Activated naive CD8-positive, alpha-beta T cell treated with anti-CD3 and anti-CD28 coated beads for 36 hours (primary cell): ENCODE data around the gene ODF2. TPM values are rescaled to one million over a fixed set of nuclear protein-coding genes. Genes with fewer than 3 reads are reported as not detected.
"Not testable (repeated sequence)": the region's sequence is repeated elsewhere in the genome, so short reads cannot be mapped to it uniquely, and the experiment has no call there.

ENCODE experiments used
- DNase-seq: peaks from one replicate; pipeline ENCODE4 v3.0.0; 2021
- H3K27ac Mint-ChIP-seq: one replicate; pipeline ENCODE4 v1.8.0; 2022; ENCODE audit warnings: mild to moderate bottlenecking, moderate library complexity, mixed read lengths
- H3K27me3 Mint-ChIP-seq: one replicate; pipeline ENCODE4 v1.8.0; 2022; ENCODE audit warnings: mild to moderate bottlenecking, mixed read lengths
- H3K36me3 Mint-ChIP-seq: one replicate; pipeline ENCODE4 v1.8.0; 2021; ENCODE audit warnings: mild to moderate bottlenecking, mixed read lengths
- H3K4me1 Mint-ChIP-seq: one replicate; pipeline ENCODE4 v1.8.0; 2021; ENCODE audit warnings: mixed read lengths
- H3K4me3 Mint-ChIP-seq: one replicate; pipeline ENCODE4 v1.8.0; 2022; ENCODE audit warnings: mild to moderate bottlenecking, moderate library complexity, mixed read lengths
- H3K9me3 Mint-ChIP-seq: one replicate; pipeline ENCODE4 v1.8.0; 2022; ENCODE audit warnings: mixed read lengths
- total RNA-seq, 2 experiments: library from RNA; stranded (reverse); gene quantifications; one replicate each; pipeline ENCODE4 v1.2.3, GENCODE V29; 2021

The ODF2 gene
- total RNA-seq, 2 experiments from 2014 or later: 72.7 to 76.1 TPM

GRCh38 chr9:128420651-128421481, 34.9 kb upstream of the ODF2 start, which contains the start of gene CERCAM:
TSS of gene CERCAM (plus strand) at chr9:128420857. CDS start at chr9:128420878, 21 bp downstream.
- Mint-ChIP-seq H3K4me1 (peaks cover 10% of the 10 kb centered on the region), H3K27me3 (peaks cover 40% of the 10 kb centered on the region), H3K9me3 (no peaks in the 10 kb centered on the region), H3K36me3 (no peaks in the 10 kb centered on the region), H3K4me3 (peak within 1 kb of the TSS; percentile 76), H3K27ac (no peak within 1 kb of the TSS)
- peak; percentile 58 for DNase-seq

DNA sequence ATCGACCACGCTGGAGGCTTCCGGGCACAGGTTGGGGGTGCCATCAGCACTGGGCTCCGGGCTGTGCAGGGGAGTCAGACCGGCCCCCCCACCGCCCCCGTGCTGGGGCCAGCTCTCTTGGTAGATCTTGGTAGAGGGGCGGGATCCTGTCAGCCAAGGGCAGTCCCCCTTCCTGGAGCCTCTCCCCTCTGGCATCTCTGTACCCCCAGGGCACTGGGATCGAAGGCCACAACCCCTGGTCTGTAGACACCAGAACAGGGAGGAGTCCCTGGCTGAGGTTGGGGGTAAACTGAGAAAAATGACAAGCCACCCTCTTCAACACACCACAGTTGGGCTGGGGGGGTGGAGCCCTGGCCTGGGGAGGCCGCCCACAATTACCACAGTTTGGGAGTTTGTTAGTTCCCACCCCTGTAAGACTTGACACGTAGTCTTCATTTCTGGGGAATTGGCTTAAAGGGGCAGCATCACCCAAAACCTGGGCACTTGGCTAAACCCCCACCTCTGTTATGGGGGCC, 34.3 kb upstream of the ODF2 start:
- H3K27ac Mint-ChIP-seq: no peak overlapping the region
- peak; percentile 9 for DNase-seq

GRCh38 chr9:128422022-128422782, 33.6 kb upstream of the ODF2 start:
- H3K27me3 Mint-ChIP-seq: peaks cover 30% of the 10 kb centered on the region
- not testable (repeated sequence) for H3K9me3 Mint-ChIP-seq, H3K27ac Mint-ChIP-seq, H3K36me3 Mint-ChIP-seq, H3K4me1 Mint-ChIP-seq, DNase-seq, H3K4me3 Mint-ChIP-seq

More for the DNA sequence above, 34.3 kb upstream of the ODF2 start:
- Mint-ChIP-seq H3K4me3 (peak overlapping the region; percentile 62), H3K27me3 (peaks cover 33% of the 10 kb centered on the region), H3K9me3 (no peaks in the 10 kb centered on the region), H3K36me3 (no peaks in the 10 kb centered on the region), H3K4me1 (peaks cover 8% of the 10 kb centered on the region)

- DNase-seq: no peak
- Mint-ChIP-seq H3K36me3 (no peaks in the 10 kb centered on the region), H3K4me3 (no peak overlapping the region), H3K27ac (no peak overlapping the region), H3K9me3 (no peaks in the 10 kb centered on the region), H3K27me3 (peaks cover 24% of the 10 kb centered on the region), H3K4me1 (peaks cover 8% of the 10 kb centered on the region)
These were observed 33.0 kb upstream of the ODF2 start for GRCh38 chr9:128422783-128423150.

- not testable (repeated sequence) for H3K9me3 Mint-ChIP-seq, H3K4me3 Mint-ChIP-seq, H3K27ac Mint-ChIP-seq, DNase-seq, H3K36me3 Mint-ChIP-seq, H3K4me1 Mint-ChIP-seq
- H3K27me3 Mint-ChIP-seq: peaks cover 19% of the 10 kb centered on the region
These were observed 32.5 kb upstream of the ODF2 start for GRCh38 chr9:128423356-128423755.

DNA sequence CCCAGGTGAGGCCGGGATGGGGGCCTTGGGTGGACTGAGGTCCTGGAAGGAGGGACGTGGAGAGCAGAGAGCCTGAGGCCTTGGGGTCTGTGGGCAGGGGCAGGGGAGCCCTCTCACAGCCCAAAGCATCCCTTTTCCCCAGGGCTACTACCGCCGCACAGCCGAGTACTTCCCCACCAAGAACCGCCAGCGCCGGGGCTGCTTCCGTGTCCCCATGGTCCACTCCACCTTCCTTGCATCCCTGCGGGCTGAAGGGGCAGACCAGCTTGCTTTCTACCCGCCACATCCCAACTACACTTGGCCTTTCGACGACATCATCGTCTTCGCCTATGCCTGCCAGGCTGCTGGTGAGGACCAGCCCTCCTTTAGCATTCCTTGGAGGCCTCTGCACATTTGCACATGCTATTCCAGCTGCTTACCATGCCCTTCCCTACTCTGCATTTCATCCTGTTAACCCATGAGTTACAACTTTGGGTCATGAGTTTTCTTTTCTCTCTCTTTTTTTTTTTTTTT, 31.5 kb upstream of the ODF2 start:
- H3K27ac Mint-ChIP-seq: no peak overlapping the region

GRCh38 chr9:128428644-128429512, 26.9 kb upstream of the ODF2 start:
- Mint-ChIP-seq H3K27me3 (no peaks in the 10 kb centered on the region), H3K9me3 (no peaks in the 10 kb centered on the region), H3K27ac (no peak overlapping the region), H3K4me1 (no peaks in the 10 kb centered on the region), H3K4me3 (no peak overlapping the region), H3K36me3 (no peaks in the 10 kb centered on the region)
- DNase-seq: no peak

More for the DNA sequence above, 31.5 kb upstream of the ODF2 start:
- Mint-ChIP-seq H3K36me3 (no peaks in the 10 kb centered on the region), H3K4me1 (peaks cover 2% of the 10 kb centered on the region), H3K27me3 (peaks cover 12% of the 10 kb centered on the region), H3K4me3 (no peak overlapping the region), H3K9me3 (no peaks in the 10 kb centered on the region)
- no peak for DNase-seq

- Mint-ChIP-seq H3K27me3 (no peaks in the 10 kb centered on the region), H3K4me3 (no peak overlapping the region), H3K4me1 (no peaks in the 10 kb centered on the region), H3K36me3 (no peaks in the 10 kb centered on the region), H3K9me3 (no peaks in the 10 kb centered on the region), H3K27ac (no peak overlapping the region)
- DNase-seq: no peak
These were observed 26.2 kb upstream of the ODF2 start for GRCh38 chr9:128429513-128430086.

DNA sequence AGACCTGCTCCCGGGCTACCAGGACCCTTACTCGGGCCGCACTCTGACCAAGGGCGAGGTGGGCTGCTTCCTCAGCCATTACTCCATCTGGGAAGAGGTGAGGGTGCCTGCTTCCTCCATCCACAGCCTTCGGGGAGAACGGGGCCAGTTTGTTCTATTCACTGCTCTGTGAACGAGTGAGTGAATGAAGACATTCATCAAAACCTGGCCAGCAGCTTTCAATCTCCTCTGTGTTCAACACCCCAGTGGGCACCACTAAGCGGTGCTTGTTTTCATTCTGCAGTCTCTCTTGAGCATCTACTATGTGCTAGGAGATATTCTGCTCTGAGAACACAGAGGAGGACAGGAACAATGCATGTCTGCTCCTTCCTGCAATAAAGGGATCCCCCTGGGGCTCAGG, 24.6 kb upstream of the ODF2 start:
- no peak for DNase-seq
- H3K9me3 Mint-ChIP-seq: no peaks in the 10 kb centered on the region
- H3K27ac Mint-ChIP-seq: no peak overlapping the region

DNA sequence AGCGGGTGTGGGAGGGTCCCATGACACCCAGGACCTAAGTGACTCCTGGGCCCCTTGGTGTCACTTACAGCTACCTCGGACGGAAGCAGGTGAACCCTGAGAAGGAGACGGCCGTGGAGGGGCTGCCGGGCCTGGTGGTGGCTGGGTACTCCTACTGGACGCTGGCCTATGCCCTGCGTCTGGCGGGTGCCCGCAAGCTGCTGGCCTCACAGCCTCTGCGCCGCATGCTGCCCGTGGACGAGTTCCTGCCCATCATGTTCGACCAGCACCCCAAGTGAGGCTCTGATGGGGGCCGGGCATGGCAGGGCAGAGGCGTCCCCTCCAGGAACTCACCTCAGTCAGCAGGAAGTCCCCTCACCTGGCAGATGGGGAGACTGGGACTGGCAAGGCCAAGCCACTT, 21.5 kb upstream of the ODF2 start:
- H3K9me3 Mint-ChIP-seq: no peaks in the 10 kb centered on the region
- DNase-seq: no peak
- no peaks in the 10 kb centered on the region for H3K36me3 Mint-ChIP-seq
- peaks cover 2% of the 10 kb centered on the region for H3K4me1 Mint-ChIP-seq
- H3K4me3 Mint-ChIP-seq: no peak overlapping the region
- no peaks in the 10 kb centered on the region for H3K27me3 Mint-ChIP-seq
- H3K27ac Mint-ChIP-seq: no peak overlapping the region

More for the DNA sequence above, 24.6 kb upstream of the ODF2 start:
- H3K36me3 Mint-ChIP-seq: no peaks in the 10 kb centered on the region
- no peak overlapping the region for H3K4me3 Mint-ChIP-seq
- H3K4me1 Mint-ChIP-seq: no peaks in the 10 kb centered on the region
- no peaks in the 10 kb centered on the region for H3K27me3 Mint-ChIP-seq

- Mint-ChIP-seq H3K4me1 (peaks cover 2% of the 10 kb centered on the region), H3K27me3 (no peaks in the 10 kb centered on the region), H3K27ac (no peak overlapping the region), H3K4me3 (no peak overlapping the region), H3K9me3 (no peaks in the 10 kb centered on the region), H3K36me3 (no peaks in the 10 kb centered on the region)
- no peak for DNase-seq
These were observed 20.2 kb upstream of the ODF2 start for GRCh38 chr9:128435611-128436010.

- H3K27ac Mint-ChIP-seq: no peak overlapping the region
- H3K9me3 Mint-ChIP-seq: no peaks in the 10 kb centered on the region
- peak; percentile 75 for DNase-seq
- no peaks in the 10 kb centered on the region for H3K36me3 Mint-ChIP-seq
- no peak overlapping the region for H3K4me3 Mint-ChIP-seq
- peaks cover 2% of the 10 kb centered on the region for H3K4me1 Mint-ChIP-seq
- no peaks in the 10 kb centered on the region for H3K27me3 Mint-ChIP-seq
These were observed 17.3 kb upstream of the ODF2 start for GRCh38 chr9:128438343-128439109.

DNA sequence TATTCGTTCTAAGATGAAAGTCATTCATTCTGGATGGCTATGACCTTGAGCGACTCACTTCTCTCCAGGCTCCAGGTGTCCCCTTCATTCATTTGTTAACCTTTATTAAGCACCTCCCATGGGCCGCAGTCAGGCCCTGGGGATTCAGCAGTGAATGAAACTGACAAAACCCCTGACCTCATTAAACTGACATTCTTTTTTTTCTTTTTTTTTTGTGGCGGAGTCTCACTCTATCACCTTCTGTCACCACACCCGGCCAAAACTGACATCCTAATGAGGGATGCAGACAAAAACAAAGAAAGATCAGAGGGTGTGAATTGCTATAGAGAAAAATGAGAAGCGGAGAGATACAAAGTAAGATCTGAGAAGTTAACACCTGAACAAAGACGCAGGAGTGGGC, 16.5 kb upstream of the ODF2 start:
- Mint-ChIP-seq H3K27ac (no peak overlapping the region), H3K9me3 (no peaks in the 10 kb centered on the region), H3K36me3 (no peaks in the 10 kb centered on the region), H3K27me3 (no peaks in the 10 kb centered on the region), H3K4me3 (no peak overlapping the region), H3K4me1 (peaks cover 2% of the 10 kb centered on the region)
- no peak for DNase-seq

GRCh38 chr9:128442150-128442549, 13.7 kb upstream of the ODF2 start:
- H3K27ac Mint-ChIP-seq: no peak overlapping the region
- no peaks in the 10 kb centered on the region for H3K27me3 Mint-ChIP-seq
- DNase-seq: no peak
- H3K9me3 Mint-ChIP-seq: no peaks in the 10 kb centered on the region
- H3K4me3 Mint-ChIP-seq: no peak overlapping the region
- peaks cover 2% of the 10 kb centered on the region for H3K4me1 Mint-ChIP-seq
- no peaks in the 10 kb centered on the region for H3K36me3 Mint-ChIP-seq
